SW 1271 (cell line): ENCODE results near the gene DLGAP1.
"Not testable (repeated sequence)": the region's sequence is repeated elsewhere in the genome, so short reads cannot be mapped to it uniquely, and the experiment has no call there.

Source experiments
- DNase-seq, 2 experiments: peaks; one replicate each; lab custom pipeline; 2025; lab: John Stamatoyannopoulos, UW

DLGAP1 gene

DNA sequence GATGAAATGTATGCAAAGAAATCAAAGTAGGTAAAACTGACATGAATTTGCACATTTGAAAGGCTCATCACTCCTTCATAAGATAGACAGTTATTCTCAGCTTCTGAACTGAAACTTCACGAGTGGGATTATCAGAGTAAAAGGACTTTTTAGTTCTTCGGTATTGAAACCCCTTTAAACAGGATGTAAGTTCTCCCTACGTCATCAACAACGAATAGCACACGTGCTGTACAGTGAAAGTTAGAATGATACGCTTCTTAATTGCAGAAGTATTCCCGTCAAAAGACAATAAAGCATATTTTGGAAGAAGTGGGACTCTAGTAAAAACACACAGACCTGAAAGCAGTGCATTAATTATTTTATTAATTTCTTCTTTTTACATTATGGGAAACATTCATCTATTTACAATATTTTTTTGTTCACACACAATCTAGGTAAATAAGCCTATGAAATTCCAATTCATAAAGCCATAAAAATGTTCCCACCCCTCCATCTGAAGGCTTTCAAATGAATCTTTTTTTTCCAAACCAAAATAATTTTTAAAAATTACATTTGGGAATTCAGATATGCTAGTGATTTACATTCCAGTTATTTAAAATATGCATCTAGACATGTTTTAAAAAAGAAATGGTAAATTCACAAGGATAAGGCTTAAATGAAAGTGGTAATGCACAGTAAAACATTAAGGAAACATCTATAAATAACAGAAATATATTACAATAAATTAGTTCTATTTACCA is 959.2 kb downstream of the DLGAP1 start:
- no peak for DNase-seq

DNA sequence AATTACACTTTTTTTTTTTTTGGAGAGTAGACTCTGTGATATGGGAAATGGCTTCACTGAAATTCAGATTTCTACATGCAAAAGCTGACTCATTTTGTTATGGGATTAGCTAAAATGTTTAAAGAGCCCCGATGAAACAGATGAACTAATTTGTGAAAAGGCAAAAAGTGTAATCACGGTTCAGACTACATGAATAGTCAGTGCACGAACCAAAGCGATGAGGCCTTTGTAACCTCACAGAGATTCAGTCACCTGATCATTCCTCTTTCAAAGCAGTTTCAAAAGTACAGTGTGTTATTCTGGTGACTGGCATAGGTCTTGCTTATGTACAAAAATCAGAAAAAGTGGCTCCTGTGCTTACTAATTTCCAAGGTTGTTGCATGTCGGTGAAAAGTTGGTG is 960.5 kb downstream of the DLGAP1 start:
- DNase-seq: no peak

DNA sequence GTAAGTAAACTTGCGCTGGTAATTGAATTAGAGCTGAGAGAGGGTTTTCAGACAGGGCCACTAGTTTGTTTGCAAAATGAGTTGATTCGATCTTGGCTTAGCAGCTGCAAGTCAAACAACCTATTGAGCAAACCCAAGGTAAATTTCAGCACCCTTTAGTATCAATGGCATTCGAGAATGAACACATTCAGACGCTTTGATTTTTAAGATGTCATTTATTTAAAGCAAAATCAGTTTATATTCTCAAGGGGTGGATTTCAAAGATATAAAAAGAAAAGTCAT is 960.9 kb downstream of the DLGAP1 start:
- DNase-seq: no peak

DNA sequence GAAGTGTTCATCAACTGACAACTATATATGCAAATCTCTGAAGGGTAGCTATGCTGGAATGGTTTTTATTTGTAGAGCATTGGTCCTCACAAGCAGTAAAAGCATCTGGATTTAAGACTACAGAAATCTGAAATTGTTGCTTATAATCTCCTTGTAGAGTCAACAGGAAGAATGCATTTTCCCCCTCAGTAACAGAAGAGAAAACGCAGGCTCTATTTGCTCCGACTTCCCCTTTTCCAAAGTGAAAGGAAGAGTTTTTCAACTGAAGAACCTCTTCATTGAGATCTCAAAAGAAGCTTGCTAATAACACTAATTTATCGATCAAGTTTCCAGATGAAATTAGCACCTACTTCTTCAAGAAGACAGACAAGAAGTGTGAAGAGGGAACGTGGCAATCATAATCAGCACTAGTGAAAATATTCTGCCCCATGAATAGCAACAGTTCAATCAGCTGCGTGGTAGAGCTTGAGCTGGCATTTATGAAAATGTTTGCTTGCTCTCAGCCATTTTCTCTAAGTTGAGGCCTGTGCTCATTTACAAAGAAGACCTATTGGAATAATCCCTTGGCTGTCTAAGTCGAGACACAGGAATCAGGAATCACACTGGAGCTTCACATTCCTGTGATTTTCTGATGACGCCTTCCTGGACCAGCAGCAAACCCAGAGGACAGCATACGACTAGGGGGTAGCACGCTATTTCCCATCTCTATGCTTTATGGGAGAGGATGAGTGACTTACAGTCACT is 961.4 kb downstream of the DLGAP1 start:
- DNase-seq: no peak

DNA sequence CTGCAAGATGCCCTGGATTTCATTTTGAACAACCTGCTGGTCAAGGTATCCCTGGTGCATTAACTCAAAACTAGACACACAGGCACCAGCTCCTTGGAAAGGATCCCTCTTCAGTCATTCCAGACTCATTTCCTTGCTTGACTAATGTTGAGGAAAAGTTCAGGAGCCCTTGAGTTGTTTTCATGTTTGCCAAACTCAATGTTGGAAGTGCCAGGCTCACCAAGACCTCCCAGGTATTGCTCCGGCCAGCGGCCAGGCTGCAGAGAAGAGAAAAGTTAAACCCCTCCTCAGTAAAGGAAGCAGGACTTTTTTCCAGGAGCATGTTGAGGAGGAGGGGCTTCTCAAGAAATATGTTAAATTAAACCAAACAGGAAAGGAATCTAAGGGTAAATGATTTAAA is 962.4 kb downstream of the DLGAP1 start:
- DNase-seq: no peak

DNA sequence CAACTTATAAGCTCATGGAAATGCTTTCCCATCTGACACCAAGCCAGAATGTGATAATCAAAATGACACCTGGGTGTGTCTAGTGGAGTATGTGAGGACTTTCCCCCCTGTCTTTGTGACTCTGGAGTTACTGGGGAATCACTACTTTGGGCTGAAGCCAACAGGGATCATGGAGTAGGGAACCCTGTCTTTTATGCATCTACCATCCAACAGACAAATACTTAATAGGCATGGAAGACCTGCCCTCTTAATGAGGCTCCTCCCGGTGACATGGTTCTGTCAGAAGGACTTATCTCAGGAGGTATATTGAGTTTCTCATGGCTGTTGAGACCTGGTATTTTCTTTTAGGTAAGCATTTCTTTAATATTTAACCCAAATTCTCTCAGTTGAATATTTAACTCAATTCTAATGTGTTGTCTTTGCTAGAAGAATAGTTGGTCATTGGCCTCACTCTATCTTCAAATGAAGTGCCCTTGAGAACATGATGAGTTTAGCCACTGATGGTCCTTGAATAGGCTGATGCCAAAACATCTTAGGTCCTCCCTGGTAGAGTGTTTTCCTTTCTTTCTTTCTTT is 963.0 kb downstream of the DLGAP1 start:
- no peak for DNase-seq

DNA sequence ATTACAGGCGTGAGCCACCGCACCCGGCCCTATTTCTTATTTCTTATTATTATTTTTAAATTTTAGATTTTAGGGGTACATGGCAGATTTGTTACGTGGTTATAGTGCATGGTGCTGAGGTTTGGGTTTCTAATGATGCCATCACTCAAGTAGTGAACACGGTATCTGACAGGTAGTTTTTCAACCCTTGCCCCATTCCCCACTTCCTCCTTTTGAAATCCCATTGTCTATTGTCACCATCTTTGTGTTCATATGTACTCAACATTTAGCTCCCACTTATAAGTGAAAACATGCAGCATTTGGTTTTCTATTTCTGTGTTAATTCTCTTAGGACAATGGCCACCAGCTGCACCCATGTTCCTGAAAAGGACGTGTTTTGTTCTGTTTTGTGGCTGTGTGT is 965.6 kb downstream of the DLGAP1 start:
- DNase-seq: no peak

DNA sequence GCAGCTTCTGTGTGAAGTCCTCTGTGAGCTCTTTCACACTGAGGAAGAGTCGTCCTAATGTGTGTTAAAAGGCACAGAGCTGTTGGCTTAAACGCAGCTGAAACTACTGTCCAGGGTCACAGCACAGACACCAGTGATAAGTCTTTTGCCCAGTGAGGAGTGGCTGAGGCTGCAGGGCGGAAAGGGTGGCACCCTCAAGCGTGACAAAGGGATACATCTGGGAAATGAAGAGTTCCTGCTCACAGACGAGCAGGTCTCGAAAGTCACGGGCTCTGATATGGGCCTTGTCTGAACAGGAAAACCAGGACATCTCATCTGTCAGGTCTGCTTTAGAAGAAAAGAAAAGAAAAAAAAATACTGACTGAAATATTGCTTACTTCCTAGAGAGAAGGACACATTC is 968.6 kb downstream of the DLGAP1 start:
- no peak for DNase-seq

DNA sequence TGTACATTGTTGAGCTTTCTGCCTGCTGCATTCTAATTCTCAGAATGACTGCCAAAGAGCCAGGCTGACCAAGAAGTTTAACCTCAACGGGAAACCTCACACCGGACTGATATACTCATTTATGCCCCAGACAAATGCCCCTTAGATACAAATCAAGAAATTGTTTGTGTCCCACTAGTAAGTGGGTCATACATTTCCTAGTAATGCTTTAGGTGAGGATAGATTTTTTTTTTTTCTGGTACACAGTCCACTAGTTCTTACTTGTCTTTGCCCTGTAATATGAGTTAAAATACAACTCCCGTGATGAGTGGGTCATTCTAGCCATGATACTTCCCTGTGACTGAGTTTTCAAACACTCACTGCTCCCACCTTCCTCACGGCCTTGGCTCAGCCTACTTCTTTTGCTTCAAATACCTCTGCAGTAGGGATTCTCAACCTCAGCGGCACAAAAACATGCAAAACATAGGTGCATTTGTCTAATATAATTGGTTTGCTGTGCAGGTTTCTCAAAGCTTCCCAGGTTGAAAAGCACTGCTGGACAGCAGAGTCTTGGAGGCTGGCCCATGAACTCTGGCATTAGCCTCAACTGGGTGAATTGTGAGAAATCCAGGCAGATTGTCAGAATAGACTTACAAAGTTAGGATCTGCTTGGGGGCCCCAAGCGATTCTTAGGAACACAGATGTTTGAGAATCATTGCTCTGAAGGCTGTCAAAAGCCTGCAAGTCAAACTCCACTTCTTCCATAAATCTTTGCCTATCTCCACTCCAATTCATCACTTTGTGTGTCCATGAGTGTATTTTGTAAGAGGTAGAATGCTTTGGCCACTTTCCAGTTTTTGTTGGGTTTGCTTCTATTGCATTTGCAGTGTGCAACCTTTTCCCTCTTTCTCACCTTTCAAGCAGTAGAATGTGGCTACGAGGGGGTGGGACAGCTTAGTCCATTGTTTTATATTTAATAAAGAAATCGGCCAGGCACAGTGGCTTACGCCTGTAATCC is 969.7 kb downstream of the DLGAP1 start:
- DNase-seq: no peak

DNA sequence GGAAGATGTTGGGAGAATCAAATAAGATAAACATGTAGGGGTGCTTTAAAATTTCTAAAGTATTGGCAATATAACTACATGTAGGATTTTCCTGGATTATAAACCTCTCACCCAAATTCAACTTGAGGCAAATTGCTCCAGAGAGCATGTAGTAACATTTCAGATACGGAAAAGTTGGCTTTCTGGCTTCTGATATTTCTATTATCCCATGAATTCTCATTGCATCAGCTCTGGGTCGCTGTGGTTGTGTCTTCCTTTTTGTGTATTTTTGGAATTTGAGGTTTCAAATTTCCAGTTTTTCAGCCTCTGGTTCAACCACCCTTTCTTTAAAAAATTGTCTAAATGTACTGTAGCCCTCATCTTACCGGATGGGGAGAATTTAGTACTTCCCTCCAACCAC is 972.8 kb downstream of the DLGAP1 start:
- DNase-seq: no peak

DNA sequence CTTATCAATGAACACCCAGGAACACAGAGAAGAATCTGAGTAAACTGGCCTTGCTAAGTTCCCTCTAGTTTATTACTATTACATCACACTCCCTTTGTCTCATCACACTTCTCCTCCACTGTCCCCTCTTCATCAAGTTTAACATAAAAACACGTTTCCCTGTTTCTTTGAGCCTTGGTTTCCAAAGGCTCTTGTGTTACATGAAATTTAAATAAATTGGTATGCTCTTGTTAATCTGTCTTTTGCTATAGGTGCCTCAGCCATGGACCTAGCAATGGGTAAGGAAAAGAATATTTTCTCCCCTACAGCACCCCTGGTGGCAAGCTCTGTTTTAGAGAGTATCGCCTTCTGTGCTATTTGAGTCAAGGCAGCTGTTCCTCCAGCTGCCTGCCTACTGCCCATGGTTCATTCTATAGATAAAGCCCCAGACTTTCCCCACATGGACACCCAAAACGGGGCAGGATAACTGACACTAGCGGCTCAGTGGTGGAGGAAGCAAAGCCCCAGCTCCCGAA is 973.4 kb downstream of the DLGAP1 start:
- DNase-seq: peak in 1 of 2 experiments; percentile 10

DNA sequence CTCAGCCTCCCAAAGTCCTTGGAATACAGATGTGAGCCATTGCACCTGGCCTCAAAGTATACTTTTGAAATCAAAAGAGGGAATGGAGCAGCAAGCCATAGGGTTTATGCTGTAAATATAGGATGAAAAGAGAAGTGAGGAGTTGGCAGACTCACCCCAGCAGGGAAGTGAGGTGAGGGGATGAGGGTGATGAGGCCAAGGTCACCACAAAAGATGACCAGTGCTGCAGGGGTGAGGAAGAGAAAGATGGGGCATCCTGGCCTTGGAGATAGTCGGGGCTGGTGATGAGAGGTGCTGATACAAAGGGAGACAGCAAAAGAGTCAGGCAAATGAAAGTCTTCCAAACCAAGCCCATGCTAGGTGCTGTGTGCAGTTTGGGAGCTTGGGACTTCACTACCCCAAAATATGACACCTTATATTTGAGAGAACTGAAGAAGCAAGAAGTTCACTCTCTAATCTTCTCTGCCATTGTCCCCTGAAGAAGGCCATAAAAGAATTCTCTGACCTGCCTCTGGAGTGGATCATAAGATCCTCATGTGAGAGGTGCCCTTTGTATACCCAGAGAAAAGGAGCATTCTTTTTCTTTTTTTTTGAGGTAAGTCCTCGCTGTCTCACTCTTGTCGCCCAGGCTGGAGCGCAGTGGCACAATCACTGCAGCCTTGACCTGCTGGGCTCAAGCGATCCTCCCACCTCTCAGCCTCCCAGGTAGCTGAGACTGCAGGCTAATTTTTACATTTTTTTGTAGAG is 974.1 kb downstream of the DLGAP1 start:
- DNase-seq: no peak

DNA sequence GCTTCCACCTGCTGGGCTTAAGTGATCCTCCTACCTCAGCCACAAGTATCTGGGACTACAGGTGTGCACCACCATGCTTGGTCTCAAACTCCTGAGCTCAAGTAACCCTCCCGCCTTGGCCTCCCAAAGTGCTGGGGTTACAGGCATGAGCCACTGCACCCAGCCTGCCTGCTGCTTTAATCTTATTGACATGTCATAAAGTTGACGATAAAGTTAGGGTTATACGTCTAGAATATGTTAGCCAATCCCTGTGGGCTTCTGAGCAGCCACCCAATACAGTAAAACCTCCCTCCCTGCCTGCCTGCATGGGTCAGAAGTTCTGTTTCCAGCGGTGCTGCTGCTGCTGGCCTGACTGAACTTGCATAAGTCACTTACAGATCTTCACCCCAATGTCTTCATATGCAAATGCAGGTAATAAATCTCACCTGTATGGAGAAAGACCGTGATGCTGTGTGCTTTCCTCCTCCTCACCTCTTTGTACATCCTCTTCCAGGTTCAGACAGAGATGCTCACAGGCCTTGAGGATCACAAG is 975.1 kb downstream of the DLGAP1 start:
- no peak for DNase-seq

DNA sequence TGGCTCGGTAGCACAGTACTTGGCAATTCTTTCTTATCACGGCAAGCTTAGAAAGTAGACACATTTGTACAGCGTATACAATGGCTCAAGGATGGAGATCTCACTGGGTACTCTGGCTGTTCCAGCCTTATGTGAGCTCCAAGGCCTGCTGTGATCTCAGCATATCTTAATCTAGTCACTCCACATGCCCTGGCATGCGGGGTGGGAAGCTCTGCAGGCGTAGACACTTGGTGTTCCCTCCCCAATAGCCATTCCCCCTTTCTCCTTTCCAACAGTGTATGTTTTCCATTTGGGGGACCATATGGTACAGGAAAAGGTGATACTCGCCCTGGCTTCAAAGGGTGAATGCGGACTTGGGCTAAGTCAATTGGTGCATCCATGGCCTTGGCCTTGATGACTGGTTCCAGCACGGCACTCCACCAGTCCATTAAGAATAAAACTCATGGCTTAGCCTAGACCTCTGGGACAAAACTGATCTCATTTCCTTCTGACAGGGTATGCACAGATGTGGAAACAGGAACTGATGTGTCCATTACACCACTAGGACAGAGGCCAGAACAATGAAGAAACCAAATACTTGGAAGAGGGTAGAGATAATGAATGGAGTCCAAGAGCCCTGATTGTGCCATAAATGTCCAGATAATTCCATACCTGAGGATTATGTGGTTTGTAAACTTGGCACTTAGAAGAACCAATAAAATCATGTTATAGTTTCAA is 976.7 kb downstream of the DLGAP1 start:
- no peak for DNase-seq

DNA sequence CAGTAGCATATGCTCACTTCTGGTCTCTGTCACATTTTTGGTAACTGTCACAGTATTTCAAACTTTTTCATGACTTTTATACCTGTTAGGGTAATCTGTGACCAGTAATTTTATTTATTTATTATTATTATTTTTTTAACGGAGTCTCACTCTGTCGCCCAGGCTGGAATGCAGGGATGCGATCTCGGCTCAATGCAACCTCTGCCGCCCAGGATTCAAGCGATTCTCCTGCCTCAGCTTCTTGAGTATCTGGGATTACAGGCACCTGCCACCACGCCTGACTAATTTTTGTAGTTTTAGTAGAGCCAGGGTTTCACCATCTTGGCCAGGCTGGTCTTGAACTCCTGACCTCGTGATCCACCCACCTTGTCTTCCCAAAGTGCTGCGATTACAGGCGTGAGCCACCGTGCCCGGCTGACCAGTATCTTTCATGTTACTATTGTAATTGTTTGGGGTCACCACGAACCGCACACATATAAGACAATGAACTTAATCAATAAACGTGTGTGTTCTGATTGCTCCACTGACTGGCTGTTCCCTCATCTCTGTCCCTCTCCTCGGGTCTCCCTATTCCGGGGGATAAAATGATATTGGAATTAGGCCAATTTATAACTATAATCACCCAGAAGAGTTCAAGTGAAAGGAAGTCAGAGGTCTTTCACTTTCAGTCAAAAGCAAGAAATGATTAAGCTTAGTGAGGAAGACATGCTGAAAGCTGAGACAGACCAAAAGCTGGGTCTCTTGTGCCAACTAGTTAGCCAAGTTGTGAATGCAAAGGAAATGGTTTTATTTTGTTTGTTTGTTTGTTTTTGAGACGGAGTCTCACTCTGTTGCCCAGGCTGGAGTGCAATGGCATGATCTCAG is 982.2 kb downstream of the DLGAP1 start:
- no peak for DNase-seq

DNA sequence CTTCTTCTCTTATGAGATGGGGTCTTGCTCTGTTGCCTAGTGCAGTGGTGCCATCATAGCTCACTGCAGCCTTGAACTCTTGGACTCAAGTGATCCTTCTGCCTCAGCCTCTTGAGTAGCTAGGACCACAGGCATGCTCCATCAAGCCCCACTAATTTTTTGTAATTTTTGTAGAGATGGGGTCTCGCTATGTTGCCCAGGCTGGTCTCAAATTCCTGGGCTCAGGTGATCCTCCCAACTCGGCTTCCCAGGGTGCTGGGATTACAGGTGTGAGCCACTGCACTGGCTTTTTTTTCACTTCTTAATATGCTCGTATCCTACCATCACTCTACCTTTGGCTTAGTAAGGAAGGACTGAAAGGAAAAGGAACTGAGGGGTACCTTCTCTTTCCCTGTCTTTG is 983.0 kb downstream of the DLGAP1 start:
- DNase-seq: not testable (repeated sequence)

DNA sequence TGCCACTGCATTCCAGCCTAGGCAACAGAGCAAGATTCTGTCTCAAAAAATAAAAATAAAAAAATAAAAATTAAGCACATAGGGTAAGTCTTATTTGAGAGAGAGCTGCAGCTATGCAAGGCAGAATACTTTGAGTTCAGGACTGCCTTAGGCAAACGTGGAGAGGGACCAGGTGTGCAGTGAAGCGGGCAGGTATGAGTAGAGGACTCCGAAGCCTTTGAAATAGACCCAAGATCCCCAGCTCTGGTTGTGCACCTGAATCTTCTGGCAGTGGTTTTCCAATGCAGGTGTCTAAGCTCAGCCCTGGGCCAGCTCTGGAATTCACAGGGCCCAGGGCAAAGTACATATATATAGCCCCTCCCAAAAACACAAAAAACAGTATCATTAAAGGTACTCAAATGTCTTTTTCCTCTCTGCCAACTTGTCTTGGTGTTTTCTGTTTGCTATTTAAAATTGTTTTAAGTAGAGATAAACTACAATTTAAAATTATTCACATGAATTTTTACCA is 983.9 kb downstream of the DLGAP1 start:
- no peak for DNase-seq

DNA sequence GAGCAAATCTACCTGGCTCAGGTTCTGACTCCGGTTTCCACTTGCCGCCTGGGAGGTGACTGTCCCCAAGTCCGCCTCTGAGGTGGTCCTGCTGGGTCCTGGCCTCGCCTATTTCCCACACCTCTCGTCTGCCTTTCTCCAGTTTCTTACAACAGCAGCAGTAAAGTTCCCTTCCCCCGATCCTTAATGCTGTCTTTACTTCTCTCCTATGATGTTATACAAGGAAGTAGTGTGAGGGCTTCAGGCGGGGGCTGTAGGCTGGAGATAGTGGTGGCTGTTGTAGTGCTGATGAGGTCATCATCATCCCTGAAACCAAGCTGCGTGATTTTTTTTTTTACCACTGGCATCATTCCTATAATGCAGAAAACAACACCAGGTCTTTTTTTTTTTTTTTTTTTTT is 986.3 kb downstream of the DLGAP1 start:
- DNase-seq: no peak

DNA sequence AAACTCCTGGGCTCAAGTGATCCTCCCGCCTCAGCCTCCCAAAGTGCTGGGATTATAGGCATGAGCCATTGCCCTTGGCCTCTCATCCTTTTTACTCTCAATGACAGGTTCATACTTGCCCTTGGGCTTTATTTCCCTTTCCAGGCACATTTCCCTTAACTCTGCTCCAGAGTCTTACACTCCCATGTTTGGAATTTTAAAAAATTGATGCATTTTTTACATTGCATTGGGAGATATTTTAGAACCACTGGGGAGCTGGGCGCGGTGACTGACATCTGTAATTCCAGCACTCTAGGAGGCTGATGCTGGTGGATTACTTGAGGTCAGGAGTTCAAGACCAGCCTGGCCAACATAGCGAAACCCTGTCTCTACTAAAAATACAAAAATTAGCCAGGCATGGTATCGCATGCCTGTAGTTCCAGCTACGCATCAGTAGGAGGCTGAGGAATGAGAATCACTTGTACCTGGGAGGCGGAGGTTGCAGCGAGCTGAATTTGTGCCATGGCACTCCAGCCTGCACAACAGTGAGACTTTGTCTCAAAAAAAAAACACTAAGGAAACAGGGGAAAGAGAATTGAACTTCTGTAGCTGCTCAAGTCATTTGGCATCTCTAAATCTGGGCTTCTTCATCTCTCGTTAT is 986.9 kb downstream of the DLGAP1 start:
- no peak for DNase-seq
